ENCODE measurements around the gene TMEM150C.
A peak's percentile ranks its signal among the peaks of the same experiment; 100 is the strongest.

Gene TMEM150C

DNA sequence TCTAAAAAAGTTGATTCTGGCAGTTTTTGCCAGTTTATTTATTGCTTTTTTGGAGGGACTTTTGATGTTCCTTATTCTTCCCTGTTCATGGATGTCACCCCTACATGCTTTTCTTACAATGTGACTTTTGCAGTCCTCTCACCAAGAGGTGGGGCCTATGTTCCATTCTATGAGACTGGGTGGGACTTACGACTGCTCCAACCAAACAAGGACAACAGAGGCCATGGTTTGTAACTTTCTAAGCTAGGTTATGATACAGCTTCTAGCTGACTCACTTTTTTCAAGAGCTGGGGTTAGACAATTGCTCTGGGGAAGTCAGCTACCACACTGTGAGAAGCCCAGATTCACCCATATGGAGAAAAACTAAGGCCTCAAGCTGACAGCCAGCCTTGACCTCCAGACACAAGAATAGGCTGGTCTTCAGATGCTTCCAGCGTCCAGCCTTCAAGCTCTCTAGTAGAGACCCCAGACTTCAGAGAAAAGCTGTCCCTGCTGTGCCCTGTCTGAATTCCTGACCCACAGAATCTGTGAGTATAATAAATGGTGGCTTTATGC lies 91.9 kb downstream of the TMEM150C start:
- no peak for DNase-seq

DNA sequence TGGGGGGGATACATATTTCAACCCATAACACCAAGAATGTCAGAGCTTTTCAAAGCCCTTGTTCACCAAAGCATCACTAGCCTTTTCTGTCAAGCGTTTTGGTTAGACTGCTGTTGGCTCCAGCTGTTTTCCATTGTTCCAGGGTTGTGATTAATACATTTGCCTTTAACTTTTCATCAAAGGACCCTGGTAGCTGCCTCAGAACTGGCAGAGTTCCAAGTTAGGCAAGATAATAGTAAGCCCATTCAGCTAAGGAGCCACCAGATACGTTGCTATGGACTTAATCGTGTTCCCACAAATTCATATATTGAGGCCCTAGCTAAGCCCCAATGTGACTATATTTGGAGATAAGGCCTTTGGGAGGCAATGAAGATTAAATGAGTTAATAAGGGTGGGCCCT lies 94.3 kb downstream of the TMEM150C start:
- DNase-seq, result no peak

DNA sequence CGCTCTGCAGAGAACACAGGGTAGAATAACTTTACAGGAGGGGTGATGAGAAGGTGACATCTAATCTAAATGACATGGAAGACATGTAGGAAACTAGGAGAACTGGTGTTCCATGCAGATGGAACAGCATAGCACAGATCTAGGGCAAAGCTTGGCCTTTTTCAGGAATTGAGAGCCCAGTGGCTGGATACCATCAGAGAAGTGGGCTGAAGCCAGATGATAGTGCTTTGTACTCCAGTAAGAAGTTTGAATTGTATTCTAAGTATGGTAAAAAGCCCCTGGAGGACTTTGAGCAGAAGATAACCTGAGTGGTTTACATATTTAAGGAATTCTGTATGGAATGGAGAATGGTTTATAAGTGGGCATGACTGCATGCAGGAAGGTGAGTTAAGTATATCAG lies 98.6 kb downstream of the TMEM150C start:
- no peak for DNase-seq

DNA sequence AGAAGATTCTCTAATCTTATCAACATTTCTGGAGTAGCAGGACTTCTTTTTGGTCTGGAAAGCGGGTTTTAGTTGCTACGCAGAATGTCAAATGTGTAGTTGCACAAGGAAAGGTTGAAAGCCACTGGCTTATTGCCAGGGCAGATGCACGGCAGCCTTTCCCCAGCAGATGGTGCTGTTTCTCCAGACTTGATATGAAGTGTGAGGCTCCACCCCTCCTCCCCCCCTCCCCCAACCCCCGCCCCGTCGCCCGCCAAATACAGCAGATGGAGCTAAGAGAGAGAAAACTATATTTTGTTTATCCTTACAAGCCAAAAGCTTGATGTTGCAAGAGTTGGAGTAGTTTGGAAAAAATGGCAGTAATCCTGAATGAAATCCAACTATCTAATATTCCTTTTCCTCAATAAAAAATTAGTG lies 99.4 kb downstream of the TMEM150C start:
- DNase-seq, result peak; percentile 89

DNA sequence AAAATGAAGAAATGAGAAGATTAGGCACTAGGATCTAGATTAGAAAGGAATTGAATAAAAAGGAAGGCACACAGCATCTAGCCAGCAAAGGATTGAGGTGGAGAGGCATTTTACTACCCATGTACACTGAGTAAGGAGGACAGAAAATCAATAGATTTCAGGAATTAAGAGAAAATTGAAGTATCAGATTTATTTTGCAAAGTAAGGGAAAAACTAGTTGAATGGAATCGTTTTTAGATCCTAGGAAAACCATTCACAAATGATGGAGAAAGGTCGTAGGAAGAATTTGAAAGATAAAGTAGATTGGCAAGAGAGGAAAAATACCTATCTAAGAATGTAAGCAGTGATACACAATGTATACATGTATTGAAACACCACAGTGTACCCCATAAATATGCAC lies 100.1 kb downstream of the TMEM150C start:
- DNase-seq, result no peak

DNA sequence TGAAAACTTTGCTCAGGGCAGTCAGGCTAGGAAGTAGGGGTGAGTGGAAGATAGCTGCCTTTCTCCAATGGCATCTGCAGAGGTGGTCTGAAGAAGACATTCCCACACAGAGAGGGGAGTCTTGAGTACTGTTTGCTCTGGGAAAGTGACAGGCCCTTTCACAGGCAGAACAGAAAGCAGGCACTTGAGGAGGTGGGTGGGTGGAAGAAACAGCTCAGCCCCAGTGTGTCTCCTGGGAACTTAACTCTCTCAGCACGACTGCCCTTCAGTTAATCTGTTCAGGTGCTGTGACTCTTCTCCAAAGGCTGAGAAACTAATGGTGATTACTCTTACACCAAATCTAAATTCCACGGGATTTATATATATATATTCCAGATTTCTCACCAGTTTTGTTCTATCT lies 103.1 kb downstream of the TMEM150C start:
- DNase-seq, result no peak

DNA sequence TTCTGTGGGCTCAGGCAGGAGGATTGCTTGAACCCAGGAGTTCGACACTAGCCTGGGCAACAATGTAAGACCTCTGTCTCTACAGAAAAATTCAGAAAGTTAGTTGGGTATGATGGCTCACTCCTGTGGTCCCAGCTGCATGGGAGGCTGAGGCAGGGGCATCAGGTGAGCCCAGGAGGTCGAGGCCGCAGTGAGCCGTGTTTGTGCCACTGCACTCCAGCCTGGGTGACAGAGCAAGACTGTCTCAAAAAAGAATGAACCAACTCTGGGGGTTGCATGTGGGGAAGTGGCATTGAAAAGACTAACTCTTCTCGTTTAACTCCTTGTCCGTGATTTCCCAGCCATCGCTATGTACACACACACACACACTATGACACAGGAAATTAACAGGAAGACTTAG lies 104.5 kb downstream of the TMEM150C start:
- DNase-seq, result no peak

DNA sequence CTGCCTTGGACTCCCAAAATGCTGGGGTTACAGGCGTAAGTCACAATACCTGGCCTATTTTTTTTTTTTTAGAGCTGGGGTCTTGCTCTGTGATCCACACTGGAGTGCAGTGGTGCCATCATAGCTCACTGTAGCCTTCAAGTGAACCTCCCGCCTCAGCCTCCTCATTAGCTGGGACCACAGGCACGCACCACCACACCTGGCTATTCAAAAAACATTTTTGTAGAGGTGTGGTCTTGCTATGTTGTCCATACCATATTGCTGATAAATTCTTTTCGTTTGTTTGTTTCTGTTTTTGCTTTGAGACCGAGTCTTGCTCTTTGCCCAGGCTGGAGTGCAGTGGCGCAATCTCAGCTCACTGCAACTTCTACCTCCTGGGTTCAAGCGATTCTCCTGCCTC lies 109.8 kb downstream of the TMEM150C start:
- DNase-seq, result no peak

DNA sequence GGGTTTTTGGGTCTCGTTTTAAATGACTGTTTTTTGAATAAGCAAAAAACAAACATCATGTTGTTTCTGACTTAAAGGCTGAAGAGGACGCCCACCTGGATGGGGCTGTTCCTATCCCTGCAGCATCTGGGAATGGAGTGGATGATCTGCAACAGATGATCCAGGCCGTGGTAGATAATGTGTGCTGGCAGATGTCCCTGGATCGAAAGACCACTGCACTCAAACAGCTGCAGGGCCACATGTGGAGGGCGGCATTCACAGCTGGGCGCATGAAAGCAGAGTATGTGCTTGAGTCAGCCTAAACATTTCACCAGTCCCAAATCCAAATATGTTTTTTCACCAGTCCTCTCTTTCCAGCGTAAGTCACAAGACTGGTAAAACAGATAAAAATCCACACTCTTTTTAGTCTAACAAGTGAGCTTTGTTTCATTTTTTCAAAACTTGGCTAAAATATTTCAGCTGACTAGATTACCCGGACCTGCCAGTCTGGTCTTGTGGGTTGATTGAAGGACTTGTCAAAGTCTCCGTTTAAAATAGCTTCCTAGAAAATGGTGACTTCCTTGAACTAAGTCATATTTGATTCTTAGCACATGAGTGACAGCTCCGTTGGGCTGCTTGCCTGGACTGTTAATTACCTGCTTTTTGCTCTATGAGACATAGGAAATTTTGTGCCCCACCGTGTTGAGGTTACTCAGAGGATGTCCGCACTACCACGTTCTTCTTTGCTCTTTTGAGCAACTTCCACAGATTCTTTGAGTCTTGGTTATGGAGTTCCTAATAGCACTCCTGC lies 110.6 kb downstream of the TMEM150C start:
- no peak for DNase-seq

DNA sequence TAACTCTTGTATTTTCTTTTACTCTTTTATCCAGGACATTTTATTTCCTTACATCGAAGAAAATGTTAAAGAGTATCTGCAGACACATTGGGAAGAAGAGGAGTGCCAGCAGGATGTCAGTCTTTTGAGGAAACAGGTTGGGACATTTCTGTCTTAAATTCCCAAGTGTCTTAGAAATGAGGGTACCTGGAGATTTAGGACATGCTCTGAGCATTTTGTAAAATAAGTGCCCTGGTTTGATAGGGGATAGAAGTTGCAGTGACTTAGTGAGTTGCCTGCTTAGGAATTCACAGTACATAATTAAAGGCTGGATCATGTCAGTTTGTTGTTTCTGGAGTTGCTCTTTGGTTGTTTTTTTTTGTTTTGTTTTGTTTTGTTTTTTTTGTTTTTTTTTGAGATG lies 113.9 kb downstream of the TMEM150C start:
- DNase-seq, result no peak

DNA sequence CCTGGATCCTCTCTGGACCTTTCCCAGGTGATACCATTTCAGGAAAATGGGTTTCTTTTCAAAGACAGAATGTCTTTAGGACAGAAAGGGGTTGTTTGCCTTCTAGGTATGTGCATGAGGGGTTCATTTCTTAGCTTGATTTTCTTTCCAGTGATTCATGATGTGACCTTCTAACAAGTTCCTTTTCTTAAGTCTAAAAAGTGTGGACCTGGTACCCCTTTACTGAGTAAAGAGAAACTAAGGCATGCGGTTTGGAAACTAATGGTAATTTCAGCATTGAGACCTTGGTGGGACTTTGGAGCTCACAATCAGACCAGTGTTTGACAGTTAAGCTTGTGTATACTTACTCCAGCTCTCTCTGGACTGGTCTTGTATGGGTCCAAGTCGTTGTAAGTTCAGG lies 122.7 kb downstream of the TMEM150C start:
- DNase-seq, result no peak

DNA sequence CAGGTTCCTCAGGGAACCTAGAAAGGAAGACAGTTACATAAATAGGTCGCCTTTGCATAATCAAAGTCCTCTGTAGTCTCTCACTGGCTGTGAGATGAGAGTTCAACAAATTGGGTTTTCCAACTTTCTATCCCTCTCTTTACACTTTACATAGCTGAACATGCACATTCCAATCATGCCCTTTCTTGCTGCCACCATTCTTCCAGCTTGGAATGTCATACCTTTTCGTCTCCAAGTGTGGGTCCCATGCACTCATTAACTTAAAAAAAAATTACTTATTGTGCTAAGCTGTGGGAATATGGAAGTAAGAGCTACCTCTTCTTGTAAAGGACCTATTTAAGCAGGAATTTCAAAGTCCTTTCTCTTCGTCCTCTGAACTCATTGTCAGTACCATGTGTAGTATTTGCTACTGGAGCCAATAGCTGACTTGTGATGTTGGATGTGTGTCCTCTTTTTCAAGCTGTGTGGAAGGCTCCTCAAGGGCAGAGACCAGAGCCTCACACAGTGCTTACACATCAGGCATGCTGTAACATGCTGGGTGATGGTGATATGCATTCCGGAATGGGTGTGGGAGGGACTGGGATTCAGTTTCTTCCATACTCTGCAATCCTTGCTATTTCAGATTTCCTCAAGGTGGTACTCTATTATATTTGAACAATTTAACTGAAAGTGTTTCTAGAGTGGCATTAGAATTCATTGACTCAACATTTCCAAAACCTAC lies 124.3 kb downstream of the TMEM150C start:
- no peak for DNase-seq

DNA sequence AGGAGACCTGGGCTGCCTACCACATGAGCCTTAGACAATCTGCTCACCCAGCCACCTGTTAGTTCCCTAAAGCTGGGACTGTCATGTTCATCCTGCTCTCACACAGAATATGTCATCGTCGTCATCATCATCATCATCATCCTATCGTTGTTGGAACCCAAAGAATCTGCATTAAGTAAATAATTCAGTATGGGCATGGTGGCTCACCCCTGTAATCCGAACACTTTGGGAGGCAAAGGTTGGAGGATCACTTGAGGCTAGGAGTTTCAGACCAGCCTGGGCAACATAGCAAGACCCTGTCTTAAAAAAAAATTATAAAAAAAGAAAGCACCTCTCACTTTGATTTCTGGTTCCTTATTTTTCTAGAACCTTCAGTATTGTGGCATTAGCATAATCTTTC lies 125.0 kb downstream of the TMEM150C start:
- DNase-seq, result no peak

DNA sequence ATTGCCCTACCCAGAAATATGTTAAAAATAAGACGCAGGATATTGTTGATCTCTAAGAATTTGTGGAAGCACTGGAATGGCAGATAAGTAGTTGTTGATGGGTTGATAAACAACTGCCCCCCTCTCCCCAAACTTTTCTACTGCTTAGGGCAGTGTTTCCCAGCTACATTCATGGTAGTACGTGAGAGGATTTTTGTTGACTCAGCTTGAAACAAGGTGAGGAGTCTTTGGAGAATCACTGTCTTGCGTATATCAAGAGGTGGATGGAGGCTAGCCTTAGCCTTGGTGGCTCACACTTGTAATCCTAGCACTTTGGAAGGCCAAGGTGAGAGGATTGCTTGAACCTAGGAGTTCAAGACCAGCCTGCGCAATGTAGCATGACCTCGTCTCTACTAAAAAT lies 125.7 kb downstream of the TMEM150C start:
- no peak for DNase-seq

DNA sequence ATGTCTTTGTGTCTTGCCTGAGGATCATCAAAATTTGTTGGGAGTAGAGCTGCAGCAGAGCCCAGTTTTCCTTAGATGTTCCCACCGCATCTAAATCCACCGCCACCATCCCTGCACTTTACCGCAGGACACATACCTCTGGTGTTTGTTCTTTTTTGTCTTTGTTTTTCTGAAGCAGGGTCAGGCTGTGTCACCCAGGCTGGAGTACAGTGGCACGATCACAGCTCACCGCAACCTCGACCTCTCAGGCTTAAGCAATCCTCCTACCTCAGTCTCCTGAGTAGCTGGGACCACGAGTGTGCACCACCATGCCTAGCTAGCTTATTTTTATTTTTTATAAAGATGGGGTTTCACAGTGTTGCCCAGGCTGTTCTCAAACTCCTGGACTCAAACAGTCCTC lies 126.8 kb downstream of the TMEM150C start:
- DNase-seq, result no peak

DNA sequence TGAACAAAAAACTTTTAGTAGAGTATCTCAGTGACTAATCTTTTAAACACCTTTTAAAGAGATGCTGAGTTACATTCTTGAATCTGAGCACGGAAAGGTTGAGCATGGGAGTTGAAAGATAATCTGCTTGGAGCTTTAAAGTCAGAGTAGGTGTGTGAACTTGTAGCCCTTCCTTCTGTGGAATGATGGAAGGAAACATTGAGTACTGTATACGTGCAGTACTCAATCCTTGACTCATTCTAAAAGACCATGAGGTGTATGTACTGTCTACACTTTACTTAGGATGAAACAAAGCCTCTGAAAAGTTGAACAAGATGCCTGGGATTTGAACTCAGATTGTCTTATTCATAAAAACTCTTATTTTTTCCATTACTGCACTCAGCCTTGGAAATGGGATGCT lies 128.0 kb downstream of the TMEM150C start:
- no peak for DNase-seq
